Brain microvascular endothelial cell (primary cell): Measurements from ENCODE around the gene DMAP1.

Experiments
- DNase-seq: peaks from one replicate; pipeline ENCODE4 v3.0.0-alpha.2; 2020
- H3K27ac ChIP-seq: fragments of 250-450 bp; sonication (Bioruptor Pico); 2 replicates; pipeline ENCODE4 v1.5.1; 2020; ENCODE audit warnings: mild to moderate bottlenecking, moderate library complexity
- H3K27me3 ChIP-seq: fragments of 250-450 bp; sonication (Bioruptor Pico); replicated peaks from 2 replicates; pipeline ENCODE4 v1.5.1; 2020; ENCODE audit warnings: mild to moderate bottlenecking
- H3K36me3 ChIP-seq: fragments of 250-450 bp; sonication (Bioruptor Pico); replicated peaks from 2 replicates; pipeline ENCODE4 v1.5.1; 2020; ENCODE audit warnings: mild to moderate bottlenecking
- H3K4me3 ChIP-seq: 2 replicates; pipeline ENCODE4 v1.5.1; 2011; ENCODE audit warnings: low read depth, mild to moderate bottlenecking, control low read depth, low read length, moderate library complexity
- CTCF ChIP-seq: IDR thresholded peaks from 2 replicates; pipeline ENCODE4 v1.5.1; 2011; ENCODE audit warnings: low read depth, mild to moderate bottlenecking, moderate library complexity, low read length, control low read depth, inconsistent platforms; ENCODE audit errors: missing control alignments
- in situ Hi-C: cut with HindIII; loops from 2 replicates; pipeline ENCODE4 v1.10.0; 2017; ENCODE audit warnings: low sequenced_read_pairs, low pct_ligation_motif_present

DMAP1 gene

GRCh38 chr1:44239331-44239960, 26.2 kb downstream of the DMAP1 start:
- in situ Hi-C loops: no loop called here
- Histone ChIP-seq H3K27me3 (no peaks in the 10 kb centered on the region), H3K27ac (no peak overlapping the region), H3K4me3 (no peak overlapping the region), H3K36me3 (no peaks in the 10 kb centered on the region)
- TF ChIP-seq CTCF: peak; percentile 60
- DNase-seq: peak; percentile 60

- no peak overlapping the region for H3K27ac ChIP-seq
- H3K36me3 ChIP-seq: no peaks in the 10 kb centered on the region
- DNase-seq: no peak
- no peaks in the 10 kb centered on the region for H3K27me3 ChIP-seq
- TF ChIP-seq CTCF: no peak
- no peak overlapping the region for H3K4me3 ChIP-seq
- in situ Hi-C loops: no loop called here
These were observed 26.7 kb downstream of the DMAP1 start for GRCh38 chr1:44239961-44240371.

- TF ChIP-seq CTCF: no peak
- in situ Hi-C loops: no loop called here
- no peak overlapping the region for H3K27ac ChIP-seq
- no peak for DNase-seq
- no peaks in the 10 kb centered on the region for H3K36me3 ChIP-seq
- no peak overlapping the region for H3K4me3 ChIP-seq
- no peaks in the 10 kb centered on the region for H3K27me3 ChIP-seq
These were observed 27.8 kb downstream of the DMAP1 start for GRCh38 chr1:44240802-44241671.

- in situ Hi-C loops: no loop called here
These were observed 29.5 kb downstream of the DMAP1 start for GRCh38 chr1:44242746-44243145.

GRCh38 chr1:44243782-44244495, 30.7 kb downstream of the DMAP1 start:
- Histone ChIP-seq H3K27me3 (no peaks in the 10 kb centered on the region), H3K4me3 (no peak overlapping the region), H3K36me3 (no peaks in the 10 kb centered on the region), H3K27ac (no peak overlapping the region)
- TF ChIP-seq CTCF: no peak
- in situ Hi-C loops: no loop called here
- DNase-seq: no peak

More at GRCh38 chr1:44242746-44243145, 29.5 kb downstream of the DMAP1 start:
- no peak for TF ChIP-seq CTCF
- no peaks in the 10 kb centered on the region for H3K27me3 ChIP-seq
- H3K27ac ChIP-seq: no peak overlapping the region
- H3K36me3 ChIP-seq: no peaks in the 10 kb centered on the region
- no peak overlapping the region for H3K4me3 ChIP-seq
- DNase-seq: no peak
